ENCODE results near the gene KLHL10.
"Not testable (repeated sequence)": the region's sequence is repeated elsewhere in the genome, so short reads cannot be mapped to it uniquely, and the experiment has no call there.

Gene KLHL10

DNA sequence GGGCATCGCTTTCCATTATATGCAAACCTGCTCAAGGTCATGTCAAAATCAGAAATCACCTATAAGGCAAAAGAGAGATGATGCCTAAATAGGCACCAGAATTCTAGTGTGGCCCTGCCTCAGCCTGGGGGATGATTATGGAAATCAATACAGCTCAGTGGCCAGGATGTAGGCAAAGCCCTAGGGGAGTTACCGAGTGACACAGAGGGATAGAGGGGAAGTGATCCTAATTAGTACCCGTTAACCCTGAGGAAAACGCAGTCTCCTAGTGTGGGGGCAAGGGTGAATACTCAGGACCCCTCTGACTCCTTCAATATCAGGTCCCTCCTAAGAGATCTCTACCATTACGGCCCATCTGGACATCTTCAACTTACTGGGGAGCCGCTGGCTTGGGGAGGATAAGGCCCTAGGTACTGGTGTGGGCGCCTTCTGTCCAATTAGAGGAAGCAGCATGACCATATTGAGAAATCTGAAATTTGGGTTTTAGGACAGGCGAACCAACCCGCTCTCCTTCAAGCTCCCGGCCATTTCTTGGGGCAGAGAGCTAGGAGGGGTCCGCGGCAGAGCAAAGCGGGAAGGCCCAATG lies 2.3 kb upstream of the KLHL10 start:
- H3K27ac ChIP-seq (ENCODE audit: low read depth, low read length, severe bottlenecking) = no peak overlapping the region
- H3K36me3 ChIP-seq (ENCODE audit: control insufficient read depth, insufficient read depth, low read length) = peaks cover 31% of the 10 kb centered on the region
- H3K4me1 ChIP-seq (ENCODE audit: control insufficient read depth, insufficient read depth, low read length, poor library complexity, severe bottlenecking) = no peaks in the 10 kb centered on the region
- 12 to 22% methylated on average over 10 to 11 of the region's 13 CpGs for WGBS, 2 experiments (ENCODE audit: insufficient coverage in 2 of 2)
- H3K9me3 ChIP-seq (ENCODE audit: control insufficient read depth, low read length) = no peaks in the 10 kb centered on the region
- peak overlapping the region; percentile 79 for H3K4me3 ChIP-seq (ENCODE audit: extremely low read depth, insufficient read depth, low read length, poor library complexity, severe bottlenecking)

DNA sequence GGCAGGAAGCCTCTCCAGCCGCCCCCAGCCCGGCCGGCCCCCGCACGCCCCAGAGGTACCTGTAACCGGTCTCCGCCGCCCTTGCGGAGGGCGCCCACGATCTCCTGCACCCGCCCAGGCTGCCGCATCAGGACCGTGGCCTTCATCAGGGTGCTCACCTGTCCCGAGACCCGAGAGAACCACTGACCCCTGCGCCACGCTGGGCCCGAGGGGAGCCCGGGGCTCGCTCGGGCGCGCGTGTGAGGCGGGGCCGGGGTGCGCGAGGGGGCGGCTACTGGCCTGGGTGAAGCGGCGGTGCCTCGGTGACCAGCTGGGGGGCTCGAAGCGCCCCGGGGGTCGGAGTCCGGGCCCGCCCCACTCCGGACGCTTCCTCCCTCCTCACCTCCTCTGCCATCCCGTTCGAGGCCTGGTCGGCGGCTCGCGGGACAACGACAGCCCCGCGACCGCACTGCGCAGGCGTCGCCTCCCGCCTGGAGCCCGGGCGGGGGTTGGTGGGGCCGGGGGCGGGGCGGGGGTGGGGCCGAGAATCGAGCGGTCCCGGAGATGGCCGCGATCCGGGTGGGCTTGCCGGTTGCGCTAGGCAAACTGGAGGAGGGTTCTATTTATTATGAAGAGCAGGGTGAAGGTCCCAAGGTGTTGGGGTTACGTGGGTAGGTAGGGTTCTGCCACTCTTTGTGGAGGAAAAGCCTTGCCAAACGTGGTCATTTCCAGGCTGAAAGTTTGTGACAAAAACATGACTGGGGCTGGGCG lies 1.6 kb upstream of the KLHL10 start, which contains the start of gene NT5C3B:
TSS of gene NT5C3B (minus strand) at position 433 of the 750 bp plus-strand sequence. CDS start at position 394, 39 bp downstream.
- Histone ChIP-seq H3K4me3 (ENCODE audit: extremely low read depth, insufficient read depth, low read length, poor library complexity, severe bottlenecking) (peak within 1 kb of the TSS; percentile 79), H3K27ac (ENCODE audit: low read depth, low read length, severe bottlenecking) (no peak within 1 kb of the TSS), H3K9me3 (ENCODE audit: control insufficient read depth, low read length) (no peaks in the 10 kb centered on the region), H3K4me1 (ENCODE audit: control insufficient read depth, insufficient read depth, low read length, poor library complexity, severe bottlenecking) (no peaks in the 10 kb centered on the region), H3K36me3 (ENCODE audit: control insufficient read depth, insufficient read depth, low read length) (peaks cover 26% of the 10 kb centered on the region)
- 1 to 3% methylated on average over 43 to 46 of the region's 72 CpGs for WGBS, 2 experiments (ENCODE audit: insufficient coverage in 2 of 2)

GRCh38 chr17:41836550-41837196 lies 952 bp upstream of the KLHL10 start:
- H3K9me3 ChIP-seq (ENCODE audit: control insufficient read depth, low read length) = no peaks in the 10 kb centered on the region
- H3K4me1 ChIP-seq (ENCODE audit: control insufficient read depth, insufficient read depth, low read length, poor library complexity, severe bottlenecking) = no peaks in the 10 kb centered on the region
- peaks cover 19% of the 10 kb centered on the region for H3K36me3 ChIP-seq (ENCODE audit: control insufficient read depth, insufficient read depth, low read length)
- H3K27ac ChIP-seq (ENCODE audit: low read depth, low read length, severe bottlenecking) = no peak overlapping the region
- peak overlapping the region; percentile 79 for H3K4me3 ChIP-seq (ENCODE audit: extremely low read depth, insufficient read depth, low read length, poor library complexity, severe bottlenecking)
- WGBS, 2 experiments (ENCODE audit: insufficient coverage in 2 of 2) = 76 to 78% methylated on average over 18 to 21 of the region's 21 CpGs

DNA sequence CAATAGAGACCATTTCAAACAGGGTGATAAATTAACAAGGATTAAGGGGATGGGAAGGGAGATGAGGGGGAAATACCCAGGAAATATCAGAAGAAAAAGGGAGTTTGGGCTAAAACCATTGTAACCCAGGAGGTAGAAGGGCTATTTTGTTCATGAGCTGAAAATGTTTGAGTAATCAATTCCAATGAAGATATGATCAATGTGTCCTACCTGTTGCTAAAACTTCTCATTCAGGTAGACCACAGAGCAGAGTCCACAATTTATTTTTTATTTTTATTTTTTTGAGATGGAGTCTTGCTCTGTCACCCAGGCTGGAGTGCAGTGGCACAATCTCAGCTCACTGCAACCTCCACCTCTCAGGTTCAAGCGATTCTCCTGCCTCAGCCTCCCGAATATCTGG lies 1.8 kb downstream of the KLHL10 start:
- H3K27ac ChIP-seq (ENCODE audit: low read depth, low read length, severe bottlenecking); H3K9me3 ChIP-seq (ENCODE audit: control insufficient read depth, low read length): not testable (repeated sequence)
- WGBS, 2 experiments (ENCODE audit: insufficient coverage in 2 of 2) = 92% methylated on average over 2 of the region's 2 CpGs; no CpG with 5 or more reads in 1 of the 2 experiments

GRCh38 chr17:41840781-41841180 lies 3.2 kb downstream of the KLHL10 start:
- not testable (repeated sequence) for H3K36me3 ChIP-seq (ENCODE audit: control insufficient read depth, insufficient read depth, low read length); H3K9me3 ChIP-seq (ENCODE audit: control insufficient read depth, low read length); H3K4me3 ChIP-seq (ENCODE audit: extremely low read depth, insufficient read depth, low read length, poor library complexity, severe bottlenecking); H3K27ac ChIP-seq (ENCODE audit: low read depth, low read length, severe bottlenecking); H3K4me1 ChIP-seq (ENCODE audit: control insufficient read depth, insufficient read depth, low read length, poor library complexity, severe bottlenecking)
- WGBS, 2 experiments (ENCODE audit: insufficient coverage in 2 of 2) = 92 to 97% methylated on average over 4 to 6 of the region's 6 CpGs

More for the DNA sequence above, 1.8 kb downstream of the KLHL10 start:
- not testable (repeated sequence) for H3K4me3 ChIP-seq (ENCODE audit: extremely low read depth, insufficient read depth, low read length, poor library complexity, severe bottlenecking); H3K4me1 ChIP-seq (ENCODE audit: control insufficient read depth, insufficient read depth, low read length, poor library complexity, severe bottlenecking); H3K36me3 ChIP-seq (ENCODE audit: control insufficient read depth, insufficient read depth, low read length)

DNA sequence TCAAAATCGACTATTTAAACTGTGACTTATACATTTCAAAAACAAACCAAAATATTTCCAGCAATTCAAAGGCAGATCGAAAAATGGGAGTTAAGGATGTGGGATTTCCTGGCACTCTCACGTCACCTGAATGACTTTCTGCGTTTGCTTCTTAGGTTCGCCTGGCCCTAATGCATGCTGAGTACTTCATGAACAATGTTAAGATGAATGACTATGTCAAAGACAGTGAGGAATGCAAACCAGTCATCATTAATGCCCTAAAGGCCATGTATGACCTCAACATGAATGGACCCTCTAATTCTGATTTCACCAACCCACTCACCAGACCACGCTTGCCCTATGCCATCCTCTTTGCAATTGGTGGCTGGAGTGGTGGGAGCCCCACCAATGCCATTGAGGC lies 7.3 kb downstream of the KLHL10 start:
- Histone ChIP-seq H3K9me3 (ENCODE audit: control insufficient read depth, low read length) (no peaks in the 10 kb centered on the region), H3K36me3 (ENCODE audit: control insufficient read depth, insufficient read depth, low read length) (peaks cover 8% of the 10 kb centered on the region), H3K4me3 (ENCODE audit: extremely low read depth, insufficient read depth, low read length, poor library complexity, severe bottlenecking) (no peak overlapping the region), H3K4me1 (ENCODE audit: control insufficient read depth, insufficient read depth, low read length, poor library complexity, severe bottlenecking) (no peaks in the 10 kb centered on the region), H3K27ac (ENCODE audit: low read depth, low read length, severe bottlenecking) (no peak overlapping the region)
- 92 to 100% methylated on average over 3 to 4 of the region's 6 CpGs for WGBS, 2 experiments (ENCODE audit: insufficient coverage in 2 of 2)

- peaks cover 18% of the 10 kb centered on the region for H3K36me3 ChIP-seq (ENCODE audit: control insufficient read depth, insufficient read depth, low read length)
- no peaks in the 10 kb centered on the region for H3K4me1 ChIP-seq (ENCODE audit: control insufficient read depth, insufficient read depth, low read length, poor library complexity, severe bottlenecking)
- no peak overlapping the region for H3K27ac ChIP-seq (ENCODE audit: low read depth, low read length, severe bottlenecking)
- no peaks in the 10 kb centered on the region for H3K9me3 ChIP-seq (ENCODE audit: control insufficient read depth, low read length)
- H3K4me3 ChIP-seq (ENCODE audit: extremely low read depth, insufficient read depth, low read length, poor library complexity, severe bottlenecking) = no peak overlapping the region
- 92% methylated on average over 2 of the region's 4 CpGs; no CpG with 5 or more reads in 1 of the 2 experiments for WGBS, 2 experiments (ENCODE audit: insufficient coverage in 2 of 2)
These were observed 11.2 kb downstream of the KLHL10 start for GRCh38 chr17:41848788-41849187.

DNA sequence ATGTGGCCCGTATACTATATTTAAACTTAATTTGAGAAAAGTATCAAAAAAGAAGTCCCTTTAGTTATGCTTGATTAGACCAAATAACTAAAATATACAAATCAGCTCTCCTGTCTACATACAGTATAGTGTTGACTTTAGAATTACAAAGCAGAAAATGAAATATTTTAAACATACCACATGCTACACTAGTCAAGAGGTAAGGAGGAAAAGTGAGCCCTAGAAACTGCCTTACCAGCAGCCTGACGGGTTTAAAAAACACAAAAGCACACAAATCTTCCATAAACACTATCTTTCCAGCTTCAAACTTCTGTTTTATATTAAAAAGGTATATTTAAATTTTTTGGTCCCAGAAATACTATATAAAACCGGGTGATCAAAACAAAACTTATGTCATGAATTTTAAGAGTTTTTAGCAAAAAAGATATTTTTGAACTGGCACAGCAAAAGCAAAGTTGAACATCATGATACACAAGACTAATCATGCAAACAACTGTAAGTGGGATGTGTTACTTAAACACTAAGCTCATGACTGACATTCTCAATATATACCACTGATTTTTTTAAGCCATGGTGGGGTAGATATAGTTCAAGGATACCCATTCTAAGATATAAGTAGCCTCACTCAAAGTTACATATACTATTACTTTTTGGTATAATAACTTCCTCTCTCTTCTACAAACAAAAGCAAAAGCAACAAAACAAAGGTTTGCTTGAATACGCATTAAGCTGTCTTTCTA lies 11.8 kb downstream of the KLHL10 start:
- H3K4me3 ChIP-seq (ENCODE audit: extremely low read depth, insufficient read depth, low read length, poor library complexity, severe bottlenecking) = no peak overlapping the region
- no peaks in the 10 kb centered on the region for H3K4me1 ChIP-seq (ENCODE audit: control insufficient read depth, insufficient read depth, low read length, poor library complexity, severe bottlenecking)
- no peaks in the 10 kb centered on the region for H3K9me3 ChIP-seq (ENCODE audit: control insufficient read depth, low read length)
- peaks cover 25% of the 10 kb centered on the region for H3K36me3 ChIP-seq (ENCODE audit: control insufficient read depth, insufficient read depth, low read length)
- H3K27ac ChIP-seq (ENCODE audit: low read depth, low read length, severe bottlenecking) = no peak overlapping the region
- WGBS, 2 experiments (ENCODE audit: insufficient coverage in 2 of 2) = 94 to 100% methylated on average over 1 of the region's 4 CpGs

DNA sequence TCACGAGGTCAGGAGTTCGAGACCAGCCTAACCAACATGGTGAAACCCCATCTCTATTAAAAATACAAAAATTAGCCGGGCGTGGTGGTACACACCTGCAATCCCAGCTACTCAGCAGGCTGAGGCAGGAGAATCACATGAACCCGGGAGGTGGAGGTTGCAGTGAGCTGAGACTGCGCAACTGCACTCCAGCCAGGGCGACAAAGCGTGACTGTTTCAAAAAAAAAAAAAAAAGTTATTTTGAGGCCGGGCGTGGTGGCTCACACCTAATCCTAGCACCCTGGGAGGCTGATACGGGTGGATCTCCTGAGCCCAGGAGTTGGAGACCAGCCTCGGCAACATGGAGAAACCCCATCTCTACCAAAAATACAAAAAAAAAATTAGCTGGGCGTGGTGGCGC lies 13.8 kb downstream of the KLHL10 start:
- not testable (repeated sequence) for H3K9me3 ChIP-seq (ENCODE audit: control insufficient read depth, low read length); H3K4me3 ChIP-seq (ENCODE audit: extremely low read depth, insufficient read depth, low read length, poor library complexity, severe bottlenecking); H3K4me1 ChIP-seq (ENCODE audit: control insufficient read depth, insufficient read depth, low read length, poor library complexity, severe bottlenecking); H3K27ac ChIP-seq (ENCODE audit: low read depth, low read length, severe bottlenecking)
- WGBS, 2 experiments (ENCODE audit: insufficient coverage in 2 of 2) = 88 to 97% methylated on average over 5 to 10 of the region's 14 CpGs
- H3K36me3 ChIP-seq (ENCODE audit: control insufficient read depth, insufficient read depth, low read length) = peaks cover 33% of the 10 kb centered on the region

GRCh38 chr17:41860254-41860931 lies 22.8 kb downstream of the KLHL10 start:
- Histone ChIP-seq H3K4me3 (ENCODE audit: extremely low read depth, insufficient read depth, low read length, poor library complexity, severe bottlenecking) (no peak overlapping the region), H3K36me3 (ENCODE audit: control insufficient read depth, insufficient read depth, low read length) (no peaks in the 10 kb centered on the region), H3K4me1 (ENCODE audit: control insufficient read depth, insufficient read depth, low read length, poor library complexity, severe bottlenecking) (peaks cover 10% of the 10 kb centered on the region), H3K9me3 (ENCODE audit: control insufficient read depth, low read length) (no peaks in the 10 kb centered on the region), H3K27ac (ENCODE audit: low read depth, low read length, severe bottlenecking) (no peak overlapping the region)
- 70 to 74% methylated on average over 2 to 3 of the region's 3 CpGs for WGBS, 2 experiments (ENCODE audit: insufficient coverage in 2 of 2)
